GM12873 (cell line): ENCODE measurements around the gene RASA3.

Experiments
- TF ChIP-seq, protein P1 (sequence below): IDR thresholded peaks from 2 replicates; pipeline ENCODE4 v1.5.1; 2012; ENCODE audit warnings: low read depth, mild to moderate bottlenecking, moderate library complexity, low read length, control low read depth; ENCODE audit not compliant: insufficient read depth; ENCODE audit errors: missing control alignments

Gene RASA3

DNA sequence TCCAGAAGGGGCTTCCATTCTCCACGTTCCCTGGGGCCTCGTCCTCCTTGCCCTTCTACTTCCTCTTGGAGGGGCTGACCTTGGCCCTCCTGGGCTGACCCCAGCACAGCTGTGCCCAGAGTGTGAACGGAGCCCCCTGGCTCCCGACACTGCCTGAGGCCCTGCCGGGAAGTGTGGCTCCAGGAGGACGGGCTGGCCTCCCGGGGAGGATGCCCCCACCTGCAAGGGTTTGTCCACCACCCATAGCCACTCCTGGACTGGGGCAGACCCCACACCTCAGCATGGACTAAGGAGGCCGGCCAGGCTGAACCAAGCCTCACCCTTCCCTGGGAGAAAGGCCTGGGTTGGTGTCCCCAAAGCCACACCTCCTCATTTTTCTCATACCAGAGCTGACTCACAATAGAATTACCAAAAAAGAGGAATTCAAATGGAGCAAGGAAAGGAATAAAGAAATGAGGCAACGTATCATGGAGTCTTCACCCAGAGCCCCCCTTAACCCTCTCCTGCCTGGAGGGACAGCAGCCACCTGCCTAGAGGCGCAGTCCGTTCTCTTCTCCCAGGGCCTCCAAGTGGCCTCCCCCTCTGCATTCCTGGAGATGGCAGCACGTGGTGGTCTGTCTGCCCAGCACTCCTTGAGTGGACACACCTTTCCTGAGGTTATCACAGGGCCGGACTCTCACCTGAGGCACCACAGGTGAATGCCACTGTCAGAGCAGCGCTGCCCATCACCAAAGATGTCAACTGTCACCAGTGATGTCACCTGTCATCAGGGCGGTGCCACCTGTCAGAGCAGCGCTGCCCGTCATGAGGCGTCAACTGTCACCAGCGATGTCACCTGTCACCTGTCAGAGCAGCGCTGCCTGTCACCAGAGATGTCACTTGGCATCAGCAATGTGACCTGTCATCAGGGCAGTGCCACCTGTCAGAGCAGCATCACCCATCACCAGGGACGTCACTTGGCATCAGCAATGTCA is 155.4 kb downstream of the RASA3 start:
- TF ChIP-seq, protein P1, sequence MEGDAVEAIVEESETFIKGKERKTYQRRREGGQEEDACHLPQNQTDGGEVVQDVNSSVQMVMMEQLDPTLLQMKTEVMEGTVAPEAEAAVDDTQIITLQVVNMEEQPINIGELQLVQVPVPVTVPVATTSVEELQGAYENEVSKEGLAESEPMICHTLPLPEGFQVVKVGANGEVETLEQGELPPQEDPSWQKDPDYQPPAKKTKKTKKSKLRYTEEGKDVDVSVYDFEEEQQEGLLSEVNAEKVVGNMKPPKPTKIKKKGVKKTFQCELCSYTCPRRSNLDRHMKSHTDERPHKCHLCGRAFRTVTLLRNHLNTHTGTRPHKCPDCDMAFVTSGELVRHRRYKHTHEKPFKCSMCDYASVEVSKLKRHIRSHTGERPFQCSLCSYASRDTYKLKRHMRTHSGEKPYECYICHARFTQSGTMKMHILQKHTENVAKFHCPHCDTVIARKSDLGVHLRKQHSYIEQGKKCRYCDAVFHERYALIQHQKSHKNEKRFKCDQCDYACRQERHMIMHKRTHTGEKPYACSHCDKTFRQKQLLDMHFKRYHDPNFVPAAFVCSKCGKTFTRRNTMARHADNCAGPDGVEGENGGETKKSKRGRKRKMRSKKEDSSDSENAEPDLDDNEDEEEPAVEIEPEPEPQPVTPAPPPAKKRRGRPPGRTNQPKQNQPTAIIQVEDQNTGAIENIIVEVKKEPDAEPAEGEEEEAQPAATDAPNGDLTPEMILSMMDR: no peak

DNA sequence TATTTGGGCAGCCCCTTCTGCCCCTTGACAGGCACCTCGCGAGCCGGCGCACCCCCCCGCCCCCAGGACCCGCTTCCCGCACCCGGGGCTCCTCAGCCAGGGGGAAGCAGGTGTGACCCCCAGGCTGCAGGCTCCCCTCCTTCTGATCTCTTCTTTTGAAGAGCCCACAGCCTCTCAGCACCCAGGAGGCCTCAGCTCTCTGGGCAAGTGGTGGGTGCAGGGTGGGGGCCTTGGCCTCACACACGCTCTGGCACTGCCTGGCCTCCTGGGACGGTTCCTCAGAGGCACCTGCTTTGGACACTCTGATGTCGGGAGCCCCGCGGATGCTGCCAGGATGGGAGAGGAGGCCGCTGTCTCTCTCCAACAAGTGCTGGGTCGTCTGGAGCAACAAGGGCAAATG is 157.0 kb downstream of the RASA3 start:
- TF ChIP-seq, protein P1: no peak

GRCh38 chr13:113974304-113975281 is 157.8 kb downstream of the RASA3 start:
- TF ChIP-seq, protein P1: no peak

- TF ChIP-seq, protein P1: no peak
These were observed 158.9 kb downstream of the RASA3 start, which contains the start of gene C13orf46 for GRCh38 chr13:113973218-113974164. Gene C13orf46 (minus strand): TSS chr13:113974076. CDS start chr13:113973997, 79 bp downstream.

GRCh38 chr13:113972451-113973217 is 159.8 kb downstream of the RASA3 start:
- TF ChIP-seq, protein P1: no peak
